HepG2 (cell line): ENCODE results near the gene DHH.

Source experiments
- HNRNPUL1 ChIP-seq: fragments of 200-400 bp; formaldehyde crosslinking; IDR thresholded peaks from 2 replicates; pipeline ENCODE4 v1.6.1; 2017; ENCODE audit warnings: low read depth, mild to moderate bottlenecking, low read length, moderate library complexity
- KLF11 ChIP-seq: IDR thresholded peaks from 2 replicates; pipeline ENCODE4 v1.6.1; 2016; ENCODE audit warnings: missing compliant biosample characterization
- RAD51 ChIP-seq: fragments of 450-650 bp; IDR thresholded peaks from 2 replicates; pipeline ENCODE4 v1.6.1; 2016; ENCODE audit warnings: borderline replicate concordance
- ZNF235 ChIP-seq: sonication (generic); formaldehyde crosslinking; IDR thresholded peaks from 2 replicates; pipeline ENCODE4 v1.8.1; 2023; ENCODE audit warnings: mild to moderate bottlenecking, missing genetic modification reagents, borderline replicate concordance
- ZNF331 ChIP-seq: sonication (generic); formaldehyde crosslinking; IDR thresholded peaks from 2 replicates; pipeline ENCODE4 v1.4.0; 2020; ENCODE audit warnings: missing genetic modification reagents
- ZNF468 ChIP-seq: sonication (generic); formaldehyde crosslinking; IDR thresholded peaks from 2 replicates; pipeline ENCODE4 v1.8.0; 2022; ENCODE audit warnings: mild to moderate bottlenecking, moderate library complexity, missing genetic modification reagents
- TF ChIP-seq, protein P1 (sequence below): sonication (generic); formaldehyde crosslinking; IDR thresholded peaks from 2 replicates; pipeline ENCODE4 v1.5.0; 2020; ENCODE audit warnings: missing genetic modification reagents
- TF ChIP-seq, protein P2 (sequence below): sonication (generic); formaldehyde crosslinking; IDR thresholded peaks from 2 replicates; pipeline ENCODE4 v1.5.0; 2020; ENCODE audit warnings: mild to moderate bottlenecking, missing genetic modification reagents, moderate library complexity
- TF ChIP-seq, protein P3 (sequence below): sonication (generic); IDR thresholded peaks from 2 replicates; pipeline ENCODE4 v1.6.1; 2016; ENCODE audit warnings: low read depth, borderline replicate concordance
- TF ChIP-seq, protein P4 (sequence below): sonication (generic); formaldehyde crosslinking; IDR thresholded peaks from 2 replicates; pipeline ENCODE4 v1.9.0; 2022; ENCODE audit warnings: low read depth, missing genetic modification reagents

DNA sequence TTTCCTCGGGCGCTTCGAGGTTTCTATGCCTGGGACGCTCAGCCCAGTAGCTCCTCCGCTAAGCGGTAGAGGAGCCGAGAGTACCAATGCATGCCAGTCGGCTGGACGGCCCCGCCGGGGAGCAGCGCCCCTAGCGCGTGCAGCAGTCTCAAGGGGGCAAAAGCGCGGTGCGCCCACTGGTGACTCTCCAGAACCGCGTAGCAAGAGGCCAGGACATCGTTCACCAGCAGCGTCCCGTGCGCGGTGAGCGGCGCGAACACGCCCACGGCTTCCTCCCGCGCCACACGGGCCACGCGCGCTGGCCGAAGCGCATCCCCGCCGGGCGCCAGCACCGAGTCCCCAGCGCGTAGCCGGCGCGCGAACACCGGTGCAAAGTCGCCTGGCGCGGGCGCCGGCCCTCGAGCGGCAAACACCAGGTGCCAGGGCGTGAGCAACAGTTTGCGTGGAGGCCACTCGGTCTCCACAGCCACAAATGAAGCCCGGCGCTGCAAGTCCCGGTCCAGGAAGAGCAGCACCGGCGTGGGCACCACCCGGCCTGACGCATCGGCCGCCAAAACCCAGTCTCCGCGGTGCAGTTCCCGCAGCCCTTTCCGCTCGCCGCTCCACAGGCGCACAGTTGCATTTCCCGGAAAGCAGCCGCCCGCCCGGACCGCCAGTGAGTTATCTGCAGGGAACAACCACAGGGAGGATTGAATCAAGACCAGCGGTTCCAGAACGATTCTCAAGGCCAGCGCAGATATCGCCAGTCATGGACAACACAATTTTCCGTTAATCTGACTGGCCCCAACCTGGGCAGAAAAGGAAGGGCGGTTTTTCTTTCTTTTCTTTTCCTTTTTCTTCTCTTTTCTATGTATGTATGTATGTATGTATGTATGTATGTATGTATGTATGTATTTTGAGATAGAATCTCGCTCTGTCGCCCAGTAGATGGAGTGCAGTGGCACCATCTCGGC is 4.5 kb downstream of the DHH start:
- no peak for TF ChIP-seq ZNF235
- TF ChIP-seq, protein P1, sequence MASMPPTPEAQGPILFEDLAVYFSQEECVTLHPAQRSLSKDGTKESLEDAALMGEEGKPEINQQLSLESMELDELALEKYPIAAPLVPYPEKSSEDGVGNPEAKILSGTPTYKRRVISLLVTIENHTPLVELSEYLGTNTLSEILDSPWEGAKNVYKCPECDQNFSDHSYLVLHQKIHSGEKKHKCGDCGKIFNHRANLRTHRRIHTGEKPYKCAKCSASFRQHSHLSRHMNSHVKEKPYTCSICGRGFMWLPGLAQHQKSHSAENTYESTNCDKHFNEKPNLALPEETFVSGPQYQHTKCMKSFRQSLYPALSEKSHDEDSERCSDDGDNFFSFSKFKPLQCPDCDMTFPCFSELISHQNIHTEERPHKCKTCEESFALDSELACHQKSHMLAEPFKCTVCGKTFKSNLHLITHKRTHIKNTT (CRISPR knock-in tag), result no peak
- no peak for TF ChIP-seq ZNF468 (CRISPR knock-in tag)
- TF ChIP-seq, protein P2, sequence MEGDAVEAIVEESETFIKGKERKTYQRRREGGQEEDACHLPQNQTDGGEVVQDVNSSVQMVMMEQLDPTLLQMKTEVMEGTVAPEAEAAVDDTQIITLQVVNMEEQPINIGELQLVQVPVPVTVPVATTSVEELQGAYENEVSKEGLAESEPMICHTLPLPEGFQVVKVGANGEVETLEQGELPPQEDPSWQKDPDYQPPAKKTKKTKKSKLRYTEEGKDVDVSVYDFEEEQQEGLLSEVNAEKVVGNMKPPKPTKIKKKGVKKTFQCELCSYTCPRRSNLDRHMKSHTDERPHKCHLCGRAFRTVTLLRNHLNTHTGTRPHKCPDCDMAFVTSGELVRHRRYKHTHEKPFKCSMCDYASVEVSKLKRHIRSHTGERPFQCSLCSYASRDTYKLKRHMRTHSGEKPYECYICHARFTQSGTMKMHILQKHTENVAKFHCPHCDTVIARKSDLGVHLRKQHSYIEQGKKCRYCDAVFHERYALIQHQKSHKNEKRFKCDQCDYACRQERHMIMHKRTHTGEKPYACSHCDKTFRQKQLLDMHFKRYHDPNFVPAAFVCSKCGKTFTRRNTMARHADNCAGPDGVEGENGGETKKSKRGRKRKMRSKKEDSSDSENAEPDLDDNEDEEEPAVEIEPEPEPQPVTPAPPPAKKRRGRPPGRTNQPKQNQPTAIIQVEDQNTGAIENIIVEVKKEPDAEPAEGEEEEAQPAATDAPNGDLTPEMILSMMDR (CRISPR knock-in tag), result peak; percentile 44
- TF ChIP-seq, protein P3, sequence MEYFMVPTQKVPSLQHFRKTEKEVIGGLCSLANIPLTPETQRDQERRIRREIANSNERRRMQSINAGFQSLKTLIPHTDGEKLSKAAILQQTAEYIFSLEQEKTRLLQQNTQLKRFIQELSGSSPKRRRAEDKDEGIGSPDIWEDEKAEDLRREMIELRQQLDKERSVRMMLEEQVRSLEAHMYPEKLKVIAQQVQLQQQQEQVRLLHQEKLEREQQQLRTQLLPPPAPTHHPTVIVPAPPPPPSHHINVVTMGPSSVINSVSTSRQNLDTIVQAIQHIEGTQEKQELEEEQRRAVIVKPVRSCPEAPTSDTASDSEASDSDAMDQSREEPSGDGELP, result no peak
- no peak for TF ChIP-seq HNRNPUL1
- no peak for TF ChIP-seq KLF11 (CRISPR knock-in tag)
- no peak for TF ChIP-seq RAD51
- TF ChIP-seq, protein P4, sequence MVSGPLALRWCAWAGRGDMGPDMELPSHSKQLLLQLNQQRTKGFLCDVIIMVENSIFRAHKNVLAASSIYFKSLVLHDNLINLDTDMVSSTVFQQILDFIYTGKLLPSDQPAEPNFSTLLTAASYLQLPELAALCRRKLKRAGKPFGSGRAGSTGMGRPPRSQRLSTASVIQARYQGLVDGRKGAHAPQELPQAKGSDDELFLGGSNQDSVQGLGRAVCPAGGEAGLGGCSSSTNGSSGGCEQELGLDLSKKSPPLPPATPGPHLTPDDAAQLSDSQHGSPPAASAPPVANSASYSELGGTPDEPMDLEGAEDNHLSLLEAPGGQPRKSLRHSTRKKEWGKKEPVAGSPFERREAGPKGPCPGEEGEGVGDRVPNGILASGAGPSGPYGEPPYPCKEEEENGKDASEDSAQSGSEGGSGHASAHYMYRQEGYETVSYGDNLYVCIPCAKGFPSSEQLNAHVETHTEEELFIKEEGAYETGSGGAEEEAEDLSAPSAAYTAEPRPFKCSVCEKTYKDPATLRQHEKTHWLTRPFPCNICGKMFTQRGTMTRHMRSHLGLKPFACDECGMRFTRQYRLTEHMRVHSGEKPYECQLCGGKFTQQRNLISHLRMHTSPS, result no peak
- TF ChIP-seq ZNF331, result no peak
